NOMO-1 treated with dmso at 0.1 percent for 144 hours (cell line): ENCODE data around the gene TTC9B.
A peak's percentile ranks its signal among the peaks of the same experiment; 100 is the strongest.
"Not testable (repeated sequence)": the region's sequence is repeated elsewhere in the genome, so short reads cannot be mapped to it uniquely, and the experiment has no call there.

Experiments used
- DNase-seq: peaks from one replicate; lab custom pipeline; 2025; ENCODE audit not compliant: unreplicated experiment; lab: John Stamatoyannopoulos, UW

Gene TTC9B

DNA sequence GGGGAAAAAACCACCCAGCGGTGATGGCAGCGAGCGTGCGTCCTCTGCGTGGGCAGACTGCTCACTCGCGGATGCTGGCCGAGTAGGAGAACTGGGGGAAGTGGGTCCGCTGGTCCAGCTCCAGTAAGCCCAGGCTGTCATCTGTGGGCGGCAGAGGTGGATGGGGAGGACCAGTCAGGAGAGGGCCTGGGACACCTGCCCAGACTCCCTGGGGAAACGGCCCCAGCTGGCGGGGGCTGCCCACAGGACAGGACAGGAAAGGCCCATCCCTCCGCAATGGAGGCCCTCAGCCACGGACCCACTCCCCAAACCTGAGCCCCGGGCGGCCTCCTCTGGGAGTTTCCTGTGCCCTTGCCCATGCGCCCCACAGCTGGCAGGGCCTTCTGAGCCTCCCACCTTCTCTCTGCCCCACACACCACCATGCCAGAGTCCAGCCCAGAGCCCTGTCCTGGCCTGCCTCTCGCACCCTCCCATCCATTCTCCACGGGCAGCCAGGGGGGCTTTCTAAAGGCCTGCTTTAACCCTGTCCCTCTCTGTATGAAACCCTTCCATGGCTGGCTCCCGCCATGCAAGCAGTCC, 15.7 kb upstream of the TTC9B start:
- no peak for DNase-seq

- no peak for DNase-seq
Observed at GRCh38 chr19:40232949-40233810, 15.0 kb upstream of the TTC9B start.

- no peak for DNase-seq
Observed at GRCh38 chr19:40232479-40232878, 14.3 kb upstream of the TTC9B start.

DNA sequence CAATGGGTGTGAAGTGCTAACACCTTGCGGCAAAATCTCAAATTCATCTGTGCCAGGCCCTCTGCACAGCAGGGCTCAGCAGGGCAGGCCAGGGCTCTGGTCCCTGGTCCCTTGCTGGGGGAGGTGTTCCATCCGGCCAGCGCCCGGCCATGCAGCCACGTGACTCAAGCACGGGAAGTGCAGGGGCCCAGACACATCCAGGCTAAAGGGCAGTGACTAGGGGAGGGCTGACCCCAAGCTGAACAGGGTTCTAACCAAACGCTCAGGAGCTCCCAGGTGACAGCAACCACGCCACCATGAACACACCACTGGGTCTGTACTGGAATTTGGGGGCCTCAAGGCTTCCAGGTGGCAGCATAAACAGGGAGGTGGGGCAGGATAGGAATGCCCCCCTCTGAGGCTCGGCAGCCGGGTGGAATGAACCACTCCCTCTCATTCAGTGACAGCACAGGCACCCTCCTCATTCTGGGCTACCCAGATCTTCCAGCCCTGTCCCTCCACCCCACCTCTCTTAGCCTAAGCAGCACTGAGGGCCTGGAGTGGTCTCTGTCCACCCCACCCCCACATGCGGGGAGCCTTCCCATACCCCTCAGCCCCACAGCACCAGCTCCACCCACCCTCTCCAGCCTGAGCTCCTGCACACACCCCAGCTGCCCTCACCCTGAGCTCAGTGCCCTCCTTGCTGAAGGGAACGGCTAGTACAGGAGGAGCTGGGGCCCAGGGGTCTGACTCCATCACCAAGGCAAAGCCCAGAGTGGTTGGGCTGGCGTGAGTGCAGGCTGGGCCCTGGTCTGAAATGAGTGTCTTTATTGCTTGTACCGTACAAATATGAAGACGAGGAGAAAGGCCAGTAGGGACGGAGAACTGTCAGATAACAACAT, 13.6 kb upstream of the TTC9B start:
- no peak for DNase-seq

GRCh38 chr19:40231057-40231456, 12.9 kb upstream of the TTC9B start:
- DNase-seq = no peak

DNA sequence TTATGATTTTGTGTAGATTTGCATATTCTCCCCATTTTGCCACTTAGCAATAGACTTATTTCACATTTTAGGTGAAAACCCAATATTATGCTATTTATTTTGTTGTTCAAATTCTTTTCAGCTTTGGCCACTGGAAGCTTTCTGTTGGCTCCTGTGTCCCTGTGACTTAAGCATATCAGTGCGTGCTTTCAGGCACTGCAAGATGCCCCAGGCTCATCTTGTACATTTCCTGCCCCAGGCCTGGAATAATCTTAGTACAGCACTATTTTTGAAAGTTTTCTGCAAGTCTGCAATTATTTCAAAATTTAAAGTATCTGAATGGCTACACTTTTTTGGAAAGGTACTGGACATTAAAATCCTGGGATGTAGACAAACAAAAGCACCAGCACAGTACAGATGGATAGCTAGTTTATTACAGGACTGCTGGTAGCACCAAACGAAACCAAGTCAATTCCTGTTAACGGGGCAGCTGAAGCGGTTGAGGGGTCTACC, 11.8 kb upstream of the TTC9B start:
- no peak for DNase-seq

GRCh38 chr19:40229484-40229883, 11.3 kb upstream of the TTC9B start:
- DNase-seq = no peak

DNA sequence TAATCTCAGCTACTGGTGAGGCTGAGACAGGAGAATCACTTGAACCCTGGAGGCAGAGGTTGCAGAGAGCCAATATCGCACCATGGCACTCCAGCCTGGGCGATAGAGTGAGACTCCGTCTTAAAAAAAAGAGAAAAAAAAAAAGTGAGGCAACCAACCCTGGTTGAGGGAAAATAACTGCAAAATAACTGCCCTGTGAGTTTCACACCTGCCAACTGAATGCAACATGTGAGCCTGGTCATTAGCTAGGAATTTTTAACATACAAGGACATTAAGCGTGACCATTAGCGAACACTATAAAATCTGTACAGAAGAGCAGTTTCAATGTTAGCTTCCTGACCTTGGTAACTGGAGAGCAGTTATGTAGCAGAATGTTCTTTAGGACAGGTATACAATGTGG, 10.7 kb upstream of the TTC9B start:
- no peak for DNase-seq

GRCh38 chr19:40228346-40228745, 10.2 kb upstream of the TTC9B start:
- DNase-seq = no peak

DNA sequence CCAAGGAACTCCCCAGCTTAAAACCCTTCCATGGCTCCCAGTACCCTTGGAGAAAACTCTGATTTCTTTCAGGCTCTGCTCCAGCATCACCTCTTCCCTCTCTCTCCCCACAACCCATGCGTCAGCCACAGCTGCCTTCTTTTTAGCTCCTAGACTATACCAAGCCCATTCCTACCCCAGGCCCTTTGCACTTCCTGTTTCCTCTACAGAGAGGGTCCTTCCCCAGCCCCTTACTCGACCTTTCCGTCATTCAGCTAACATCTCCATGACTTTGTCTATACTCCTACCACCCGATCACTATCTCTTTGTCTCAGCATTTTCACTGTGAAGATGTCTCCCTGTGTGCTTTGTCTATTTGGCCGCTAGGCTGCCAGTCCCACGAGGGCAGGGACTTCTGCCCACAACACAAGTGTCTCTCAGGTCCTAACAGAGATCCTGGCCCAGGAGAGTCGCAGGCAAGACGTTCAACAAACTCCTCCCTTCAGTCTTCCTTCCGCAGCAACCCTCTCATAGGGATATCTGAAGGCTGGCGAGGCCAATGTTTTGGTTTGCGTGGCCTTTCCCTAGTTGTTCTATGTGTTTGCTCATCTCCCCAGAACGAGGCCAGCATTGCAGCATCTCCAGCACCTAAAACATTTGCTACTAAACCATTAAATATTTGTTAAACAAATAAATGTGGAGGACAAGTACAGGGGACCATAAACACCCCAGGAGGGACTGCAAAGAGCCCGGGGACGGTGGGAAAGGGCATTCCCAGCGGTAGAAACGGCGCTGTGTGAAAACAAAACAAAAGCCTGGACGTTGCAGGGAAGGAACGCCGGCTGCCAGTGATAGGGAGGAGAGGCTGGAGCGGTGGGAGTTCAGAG, 7.5 kb upstream of the TTC9B start:
- DNase-seq = no peak

GRCh38 chr19:40224342-40225150, 6.4 kb upstream of the TTC9B start:
- DNase-seq = no peak

- no peak for DNase-seq
Observed at GRCh38 chr19:40223135-40223822, 5.1 kb upstream of the TTC9B start.

DNA sequence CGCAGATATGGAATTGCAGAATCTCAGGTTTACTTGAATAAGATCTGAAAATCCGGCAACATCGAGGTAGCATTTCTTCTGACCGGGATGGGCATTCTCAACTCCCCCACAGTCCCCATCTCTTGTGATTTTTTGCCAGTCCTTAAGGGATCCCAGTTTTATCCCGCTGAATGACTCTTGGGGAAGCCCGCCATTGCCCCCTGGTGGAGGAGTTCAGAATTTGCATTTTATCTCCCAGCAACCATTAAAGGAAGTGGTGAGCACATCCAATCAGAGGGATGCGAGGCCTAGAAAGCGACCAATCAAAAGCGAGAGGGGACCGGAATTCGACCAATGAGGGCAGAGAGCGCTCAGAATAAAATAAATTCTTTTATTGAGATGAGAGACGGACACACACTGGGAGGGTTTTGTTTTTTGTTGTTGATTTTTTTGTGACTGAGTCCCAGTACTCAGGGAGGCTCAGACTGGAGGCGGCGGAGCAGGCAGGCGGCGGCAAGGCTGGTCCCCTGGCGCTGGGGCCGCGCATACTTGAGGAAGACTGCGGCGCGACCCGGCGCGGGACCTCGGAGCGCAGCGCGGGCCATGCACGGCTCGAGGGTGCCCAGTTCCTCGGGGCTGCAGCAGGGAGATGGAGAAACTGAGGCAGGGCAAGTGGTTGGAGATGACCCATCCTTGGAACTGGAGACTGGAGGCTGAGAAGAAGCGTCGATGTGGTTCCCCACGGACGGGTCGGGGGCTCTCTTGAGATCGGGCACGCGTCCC, 3.9 kb upstream of the TTC9B start:
- DNase-seq = peak; percentile 75

DNA sequence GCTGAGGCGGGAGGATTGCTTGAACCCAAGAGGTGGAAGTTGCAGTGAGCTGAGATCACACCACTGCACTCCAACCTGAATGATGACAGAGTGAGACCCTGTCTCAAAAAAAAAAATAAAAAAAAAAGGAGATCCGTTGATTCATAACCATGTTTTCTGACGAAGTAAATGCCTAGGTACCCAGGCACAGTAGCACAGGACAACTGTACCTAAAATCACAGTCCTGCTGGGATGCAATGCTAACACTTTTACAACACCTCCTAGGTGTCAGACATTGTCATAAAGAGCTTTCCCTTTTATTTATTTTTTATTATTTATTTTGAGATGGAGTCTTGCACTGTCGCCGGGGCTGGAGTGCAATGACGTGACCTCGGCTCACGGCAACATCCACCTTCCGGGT, 2.5 kb upstream of the TTC9B start:
- DNase-seq = no peak

DNA sequence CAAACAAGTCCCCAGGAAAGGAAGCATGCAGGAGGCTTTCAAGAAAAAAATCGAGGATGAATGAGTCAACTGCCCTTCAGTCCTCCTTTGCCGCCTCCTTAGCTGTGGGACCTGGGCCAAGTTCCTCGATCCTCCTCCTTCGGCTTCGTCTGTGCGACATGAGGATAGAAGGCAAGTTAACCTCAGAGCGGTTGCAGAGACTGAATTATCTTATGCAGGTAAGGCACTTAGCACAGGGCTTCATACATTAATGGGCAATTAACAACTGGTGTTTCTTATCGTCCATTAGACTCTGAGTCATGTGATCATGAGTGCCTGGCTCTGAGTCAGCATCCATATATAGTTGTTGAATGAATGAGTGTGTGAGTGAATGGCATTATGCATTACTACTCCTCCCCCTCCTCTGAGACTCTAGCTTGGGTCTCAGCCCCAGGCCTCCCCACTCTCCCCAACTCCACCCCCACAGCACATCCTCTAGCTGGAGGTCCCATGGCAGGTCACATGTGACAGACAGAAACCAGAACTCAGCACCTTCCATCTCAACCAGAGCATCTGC, 1.6 kb upstream of the TTC9B start:
- DNase-seq = no peak

- DNase-seq = not testable (repeated sequence)
Observed at GRCh38 chr19:40219029-40219428, 845 bp upstream of the TTC9B start.

DNA sequence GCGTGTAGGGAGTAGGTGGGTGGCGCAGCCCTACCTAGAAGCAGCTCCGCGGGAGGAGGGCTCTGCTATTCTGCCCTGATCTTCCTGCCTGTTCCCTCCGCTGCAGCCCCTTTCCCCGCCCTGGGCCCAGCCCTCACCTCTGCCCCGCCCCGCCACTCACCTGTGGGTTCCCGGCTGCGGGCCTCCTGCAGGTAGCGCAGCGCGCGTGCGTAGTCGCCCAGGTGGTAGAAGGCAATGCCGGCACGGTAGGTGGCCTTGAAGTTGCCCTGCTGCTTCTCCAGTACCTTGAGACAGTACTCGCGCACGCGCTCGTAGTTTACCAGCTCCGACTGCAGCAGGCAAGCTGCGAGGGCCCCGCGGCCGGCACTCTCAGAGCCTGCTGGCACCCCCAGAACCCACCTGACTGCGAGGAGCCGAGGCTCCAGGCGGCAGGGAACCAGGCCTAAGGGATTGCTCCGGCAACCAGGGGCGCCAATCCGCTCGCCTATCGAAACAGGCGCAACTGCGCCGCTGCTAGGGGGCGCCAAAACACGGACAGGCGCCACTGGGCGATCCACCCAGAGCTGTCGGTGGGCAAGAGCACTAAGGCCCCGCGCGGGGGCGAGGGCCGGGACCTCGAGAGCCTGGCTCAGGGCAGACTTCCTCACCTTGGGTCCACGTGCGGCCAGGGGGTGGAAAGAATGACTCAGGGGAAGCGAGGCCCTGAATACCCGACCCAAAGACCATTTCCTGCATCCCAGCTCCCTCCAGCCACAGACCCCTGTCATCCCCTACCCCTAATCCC, 965 bp downstream of the TTC9B start:
- no peak for DNase-seq

GRCh38 chr19:40216777-40217026, 1.5 kb downstream of the TTC9B start:
- no peak for DNase-seq
